ENCODE data around the gene RTN4R.

The RTN4R gene

GRCh38 chr22:20192293-20192971 is 75.7 kb downstream of the RTN4R start:
- no peak for DNase-seq (ENCODE audit: extremely low spot score)
- CTCF ChIA-PET, result interaction anchor here (0.5 to 1.0 kb wide), 3 partner anchors 19 to 915 kb away, joined by 3 to 4 read pairs (median 3); no protein-coding TSS in a partner anchor
- POLR2A ChIA-PET, result no interaction called here
- TF ChIP-seq FOXA1 (IDR thresholded peaks at IDR 0.05), result no peak
- TF ChIP-seq NFRKB (IDR thresholded peaks at IDR 0.05), result no peak
- no peak for TF ChIP-seq ZNF384 (IDR thresholded peaks at IDR 0.05)
- no peak for TF ChIP-seq LEF1 (IDR thresholded peaks at IDR 0.05; ENCODE audit: borderline replicate concordance)
- no peak for TF ChIP-seq SP1 (IDR thresholded peaks at IDR 0.05)
- no peak for TF ChIP-seq SUZ12 (IDR thresholded peaks at IDR 0.05)
- no peak for TF ChIP-seq FOXK2 (IDR thresholded peaks at IDR 0.05)
- no peak for TF ChIP-seq PKNOX1 (IDR thresholded peaks at IDR 0.05)
- TF ChIP-seq HDGF (IDR thresholded peaks at IDR 0.05; ENCODE audit: borderline replicate concordance), result no peak
- TF ChIP-seq L3MBTL2 (conservative IDR thresholded peaks at IDR 0.05), result no peak

GRCh38 chr22:20191803-20192202 is 76.3 kb downstream of the RTN4R start:
- CTCF ChIA-PET, result interaction anchor here (1.0 kb wide), 1 partner anchor 35 kb away, joined by 3 read pairs; no protein-coding TSS in a partner anchor
- TF ChIP-seq BHLHE40 (IDR thresholded peaks at IDR 0.05; ENCODE audit: borderline replicate concordance), result no peak
- no peak for DNase-seq (ENCODE audit: extremely low spot score)
- POLR2A ChIA-PET, result no interaction called here

Data from HEK293T (cell line).